IPS DF 6.9 (cell line): ENCODE data around the gene METTL24.
"Not testable (repeated sequence)": the region's sequence is repeated elsewhere in the genome, so short reads cannot be mapped to it uniquely, and the experiment has no call there.

ENCODE experiments used
- DNase-seq: peaks from one replicate; pipeline ENCODE4 v3.0.0-alpha.2; 2013; ENCODE audit warnings: low read depth, low spot score
- H3K27ac ChIP-seq: one replicate; pipeline ENCODE4 v1.5.1; 2013; ENCODE audit warnings: low read length, control low read depth
- H3K27me3 ChIP-seq: 2 replicates; pipeline ENCODE4 v1.6.1; 2013; ENCODE audit warnings: mild to moderate bottlenecking, low read length; ENCODE audit not compliant: control insufficient read depth, insufficient read depth
- H3K36me3 ChIP-seq: 2 replicates; pipeline ENCODE4 v1.6.1; 2013; ENCODE audit warnings: low read length; ENCODE audit not compliant: control insufficient read depth, insufficient read depth
- H3K4me1 ChIP-seq: 2 replicates; pipeline ENCODE4 v1.6.1; 2013; ENCODE audit warnings: low read length; ENCODE audit not compliant: control insufficient read depth, insufficient read depth
- H3K4me3 ChIP-seq: 2 replicates; pipeline ENCODE4 v1.5.1; 2013; ENCODE audit warnings: mild to moderate bottlenecking, low read length
- H3K9me3 ChIP-seq: 2 replicates; pipeline ENCODE4 v1.6.1; 2013; ENCODE audit warnings: low read length, inconsistent platforms; ENCODE audit not compliant: control insufficient read depth, insufficient read depth
- WGBS: extraction: QIAGEN DNeasy Blood & Tissue Kit; methylation state at CpG from one replicate; pipeline ENCODE4 v1.1.7; 2013; ENCODE audit warnings: mixed read lengths, missing lambda C conversion rate; ENCODE audit not compliant: insufficient read length, insufficient coverage; 5-methylcytosine and 5-hydroxymethylcytosine counted together

METTL24 gene

DNA sequence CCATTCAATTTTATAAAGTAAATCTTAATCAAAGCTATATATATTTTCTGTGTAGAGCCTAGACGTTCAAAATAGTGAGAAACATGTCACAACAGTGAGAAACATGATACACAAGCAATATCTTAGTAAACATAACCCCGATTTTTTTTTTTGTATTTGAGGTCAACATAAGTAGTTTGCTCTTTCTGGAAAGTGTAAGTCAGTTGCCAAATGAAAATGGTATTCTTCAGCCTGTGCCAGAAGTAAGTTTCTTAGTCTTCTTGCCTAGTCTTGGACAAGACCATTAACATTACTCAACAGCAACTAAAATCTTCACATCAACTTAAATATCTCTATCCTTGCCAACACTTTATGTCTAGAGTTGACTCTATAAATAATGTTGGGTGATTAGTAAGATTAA is 59.7 kb downstream of the METTL24 start:
- H3K27ac ChIP-seq = no peak overlapping the region
- H3K4me3 ChIP-seq = no peak overlapping the region
- no peaks in the 10 kb centered on the region for H3K27me3 ChIP-seq
- no peak for DNase-seq
- H3K4me1 ChIP-seq = no peaks in the 10 kb centered on the region
- no CpG with 5 or more reads among the region's 2 CpGs for WGBS
- H3K9me3 ChIP-seq = no peaks in the 10 kb centered on the region
- H3K36me3 ChIP-seq = no peaks in the 10 kb centered on the region

DNA sequence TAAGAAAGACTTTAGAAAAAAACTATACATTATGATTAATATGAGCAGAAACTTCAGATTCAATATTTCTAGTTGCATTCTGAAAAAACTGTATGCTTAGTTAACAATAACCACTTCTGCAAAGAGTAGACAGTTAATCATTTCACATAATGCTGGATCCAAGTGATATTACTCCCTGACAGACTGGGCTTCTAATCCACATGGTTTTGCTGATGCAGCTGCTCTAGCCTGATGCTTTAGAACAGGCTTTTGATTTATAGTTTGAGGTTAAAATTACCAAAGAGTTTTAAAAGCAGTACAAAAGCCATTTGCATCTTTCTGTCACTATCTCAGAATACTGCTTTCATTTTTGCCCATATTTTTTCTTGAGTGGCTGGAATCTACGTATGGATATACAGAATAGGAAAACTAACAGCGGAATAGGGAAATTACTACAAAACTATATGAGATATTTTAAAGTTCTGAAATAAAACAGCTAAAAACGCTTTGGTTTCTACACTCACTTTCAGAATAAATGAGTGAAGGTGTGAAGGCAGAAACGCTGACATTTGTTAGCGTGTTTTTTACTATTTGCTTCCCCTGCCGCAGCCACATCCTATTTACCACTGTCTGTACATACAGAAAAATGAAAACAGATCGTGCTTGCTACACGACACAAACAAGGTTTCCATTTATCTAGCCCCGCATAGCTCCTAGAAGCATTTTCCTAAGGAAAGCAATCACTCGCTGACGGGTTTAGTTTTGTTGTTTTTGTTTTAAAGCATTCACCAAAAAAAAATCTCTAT is 61.7 kb downstream of the METTL24 start:
- H3K27me3 ChIP-seq = no peaks in the 10 kb centered on the region
- H3K9me3 ChIP-seq = no peaks in the 10 kb centered on the region
- WGBS = no CpG with 5 or more reads among the region's 11 CpGs
- DNase-seq = no peak
- no peaks in the 10 kb centered on the region for H3K36me3 ChIP-seq
- no peaks in the 10 kb centered on the region for H3K4me1 ChIP-seq
- no peak overlapping the region for H3K27ac ChIP-seq
- no peak overlapping the region for H3K4me3 ChIP-seq

DNA sequence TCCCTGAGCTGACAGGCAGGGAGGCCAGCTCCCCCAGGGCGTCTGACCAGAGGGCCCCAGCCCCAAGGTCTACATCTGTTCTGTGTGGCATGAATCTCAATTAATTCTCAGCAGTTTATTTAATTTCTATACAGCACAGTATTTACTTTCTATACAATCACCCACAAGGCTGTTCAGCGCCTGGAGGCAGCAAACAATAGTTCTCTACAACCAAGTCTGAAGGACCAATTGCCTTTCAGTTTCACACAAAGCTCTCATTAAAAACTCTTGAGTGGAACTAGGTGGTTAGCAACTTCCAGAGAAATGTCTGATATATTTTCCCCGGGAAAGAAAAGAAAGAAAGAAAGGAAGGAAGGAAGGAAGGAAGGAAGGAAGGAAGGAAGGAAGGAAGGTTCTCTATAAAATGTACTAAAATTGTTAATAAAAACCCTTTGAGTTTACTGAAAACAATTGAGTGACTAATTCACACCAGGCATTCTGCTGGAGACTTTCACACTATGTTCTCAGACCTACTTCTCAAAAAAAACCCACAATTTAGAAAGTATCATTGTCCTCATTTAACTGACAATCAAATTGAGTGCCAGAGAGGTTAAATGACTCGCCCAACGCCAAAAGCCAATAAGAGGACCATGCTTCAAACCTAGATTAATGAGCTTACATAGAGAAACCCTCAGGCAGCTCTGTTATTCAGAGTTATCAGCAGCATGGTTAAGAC is 62.5 kb downstream of the METTL24 start:
- WGBS = no CpG with 5 or more reads among the region's 5 CpGs

DNA sequence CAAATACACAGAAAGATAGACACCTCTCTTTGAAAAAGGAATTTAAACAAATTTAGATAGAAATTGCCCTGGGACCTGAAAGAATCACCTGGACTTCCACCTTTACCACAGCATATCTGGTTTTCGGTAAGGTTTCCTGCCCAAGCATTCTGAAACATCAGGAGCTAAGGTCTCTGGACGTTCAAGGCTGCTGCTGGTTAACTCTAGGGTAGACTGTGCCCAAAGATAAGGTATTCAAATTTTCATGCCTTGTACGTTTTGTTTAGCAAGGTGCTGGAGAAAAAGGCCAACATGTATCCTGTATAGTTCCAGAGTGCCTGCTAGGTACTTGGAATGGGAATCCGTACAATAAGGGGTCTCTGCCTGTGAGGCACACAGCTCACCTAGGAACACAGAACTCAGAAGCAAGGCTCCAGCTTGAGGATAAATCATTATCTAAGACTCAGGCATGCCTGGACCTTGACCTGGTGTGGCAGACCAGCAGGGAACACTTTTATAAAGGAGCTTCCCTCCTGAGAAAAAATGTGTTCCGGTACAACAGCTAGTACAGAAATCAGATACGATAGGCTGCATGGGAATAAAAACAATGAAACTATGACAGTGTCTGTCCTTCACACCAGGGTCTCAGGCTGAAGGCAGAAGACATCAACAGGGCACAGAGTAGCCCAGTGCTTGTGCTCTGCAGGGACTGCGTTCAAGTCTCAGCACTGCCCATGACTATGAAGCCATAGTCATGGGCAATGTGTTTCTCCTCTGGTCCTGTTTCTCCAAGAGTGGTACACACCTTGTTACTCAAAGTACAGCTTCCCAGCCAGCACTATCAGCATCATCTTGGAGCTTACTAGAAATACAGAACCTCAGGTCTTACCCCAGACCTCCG is 70.4 kb downstream of the METTL24 start:
- no peaks in the 10 kb centered on the region for H3K36me3 ChIP-seq
- H3K4me1 ChIP-seq = no peaks in the 10 kb centered on the region
- H3K27ac ChIP-seq = no peak overlapping the region
- H3K27me3 ChIP-seq = no peaks in the 10 kb centered on the region
- no peak for DNase-seq
- H3K4me3 ChIP-seq = no peak overlapping the region
- H3K9me3 ChIP-seq = no peaks in the 10 kb centered on the region
- WGBS = no CpG with 5 or more reads among the region's 8 CpGs

More for the DNA sequence above, 62.5 kb downstream of the METTL24 start:
- Histone ChIP-seq H3K27me3 (no peaks in the 10 kb centered on the region), H3K4me3 (no peak overlapping the region), H3K27ac (no peak overlapping the region), H3K4me1 (no peaks in the 10 kb centered on the region), H3K36me3 (no peaks in the 10 kb centered on the region), H3K9me3 (no peaks in the 10 kb centered on the region)
- no peak for DNase-seq

DNA sequence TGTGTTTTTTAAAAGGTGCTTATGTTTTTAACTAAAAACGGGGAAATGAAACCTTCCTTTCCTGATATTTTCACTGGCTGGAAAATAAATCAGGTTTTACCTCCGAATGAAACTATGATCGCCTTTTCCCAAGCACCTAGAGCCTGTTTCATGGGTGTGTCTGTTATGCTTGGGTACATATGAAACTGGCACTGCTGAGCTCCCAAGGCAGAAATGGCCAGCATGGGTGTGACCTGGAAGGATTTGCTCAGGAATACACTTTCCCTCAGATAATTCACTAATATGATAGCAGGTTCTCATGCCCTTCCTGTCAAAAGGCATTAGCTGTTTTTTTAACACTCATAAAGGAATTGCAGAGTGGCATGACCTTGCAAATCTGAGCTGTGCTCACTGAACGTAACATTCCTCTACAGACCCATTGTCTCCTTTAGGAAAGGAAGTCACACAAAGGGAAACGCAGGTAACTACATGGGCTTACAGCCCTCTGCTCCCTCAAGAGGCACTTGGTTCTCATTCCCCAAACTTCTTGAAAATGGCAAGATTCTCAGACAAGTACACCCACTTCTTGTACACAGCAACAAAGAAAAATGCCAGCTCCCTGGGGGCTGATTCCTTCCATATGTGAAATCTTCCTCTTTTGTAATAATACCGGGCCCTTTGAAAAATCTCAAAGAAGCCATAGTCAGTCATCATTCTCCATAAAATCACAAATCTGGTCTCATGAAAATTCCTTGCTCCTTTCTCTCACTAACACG is 72.7 kb downstream of the METTL24 start:
- H3K36me3 ChIP-seq = no peaks in the 10 kb centered on the region
- no peak overlapping the region for H3K27ac ChIP-seq
- H3K9me3 ChIP-seq = no peaks in the 10 kb centered on the region
- H3K27me3 ChIP-seq = no peaks in the 10 kb centered on the region
- DNase-seq = no peak
- H3K4me1 ChIP-seq = no peaks in the 10 kb centered on the region
- no peak overlapping the region for H3K4me3 ChIP-seq
- no CpG with 5 or more reads among the region's 7 CpGs for WGBS

DNA sequence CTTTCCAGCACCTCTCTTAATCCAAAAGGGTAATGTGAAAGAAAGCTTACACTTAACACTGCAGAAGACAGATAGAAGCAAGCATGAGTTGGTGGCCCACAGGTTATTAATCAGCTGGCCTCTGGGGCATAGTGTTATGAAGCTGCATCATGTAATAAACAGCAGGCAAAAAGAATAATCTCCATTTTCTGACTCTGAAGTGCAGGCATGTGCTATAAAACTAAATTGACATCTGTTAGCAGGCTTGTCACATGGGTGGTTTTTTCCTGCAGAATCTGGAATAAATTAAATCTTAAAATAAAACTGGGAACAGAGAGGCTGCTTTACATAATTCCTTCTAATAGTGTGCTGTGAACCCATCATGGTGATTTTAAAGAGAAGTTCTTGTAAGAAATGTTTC is 73.3 kb downstream of the METTL24 start:
- no peak overlapping the region for H3K27ac ChIP-seq
- no peaks in the 10 kb centered on the region for H3K27me3 ChIP-seq
- H3K36me3 ChIP-seq = no peaks in the 10 kb centered on the region
- H3K4me1 ChIP-seq = no peaks in the 10 kb centered on the region
- H3K9me3 ChIP-seq = no peaks in the 10 kb centered on the region
- DNase-seq = no peak
- no peak overlapping the region for H3K4me3 ChIP-seq

DNA sequence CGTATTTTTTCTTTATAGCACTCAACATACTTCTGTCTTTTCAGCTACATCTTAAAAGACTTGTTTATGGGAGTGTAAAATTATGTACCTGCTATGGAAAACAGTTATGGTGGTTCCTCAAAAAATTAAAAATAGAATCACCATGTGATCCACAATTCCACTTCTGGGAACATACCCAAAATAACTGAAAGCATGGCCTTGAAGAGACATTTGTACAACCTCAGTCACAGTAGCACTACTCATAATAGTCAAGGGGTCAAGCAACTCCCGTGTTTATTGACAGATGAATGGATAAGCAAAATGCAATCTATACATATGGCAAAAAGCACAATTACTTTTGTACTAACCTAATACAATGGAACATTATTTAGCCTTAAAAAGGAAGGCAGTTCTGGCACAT is 74.5 kb downstream of the METTL24 start:
- no peaks in the 10 kb centered on the region for H3K36me3 ChIP-seq
- no peaks in the 10 kb centered on the region for H3K4me1 ChIP-seq
- WGBS = no CpG with 5 or more reads among the region's 2 CpGs
- DNase-seq = no peak
- no peaks in the 10 kb centered on the region for H3K27me3 ChIP-seq
- H3K4me3 ChIP-seq = no peak overlapping the region
- no peaks in the 10 kb centered on the region for H3K9me3 ChIP-seq
- H3K27ac ChIP-seq = no peak overlapping the region

DNA sequence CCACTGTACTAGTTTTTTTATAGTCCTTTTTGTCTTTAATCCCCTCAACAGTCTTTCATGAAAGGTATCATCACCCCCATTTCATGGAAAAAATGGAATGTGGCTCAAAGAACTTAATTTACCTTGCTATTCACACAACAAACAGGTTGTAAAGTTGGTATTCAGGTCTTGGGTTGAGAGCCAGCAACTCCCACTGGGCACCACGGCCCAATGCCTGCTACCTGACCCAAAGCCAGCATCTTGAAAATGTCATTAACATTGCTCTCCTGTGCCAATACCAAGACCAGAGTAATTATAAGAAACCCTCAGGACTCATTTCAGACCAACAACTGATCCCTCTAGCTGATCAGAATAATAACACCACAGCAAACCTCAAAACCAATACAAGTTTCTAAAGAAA is 75.7 kb downstream of the METTL24 start:
- no peaks in the 10 kb centered on the region for H3K4me1 ChIP-seq
- WGBS = no CpG with 5 or more reads among the region's 1 CpG
- no peaks in the 10 kb centered on the region for H3K9me3 ChIP-seq
- no peaks in the 10 kb centered on the region for H3K27me3 ChIP-seq
- no peaks in the 10 kb centered on the region for H3K36me3 ChIP-seq
- H3K27ac ChIP-seq = no peak overlapping the region
- H3K4me3 ChIP-seq = no peak overlapping the region
- no peak for DNase-seq

DNA sequence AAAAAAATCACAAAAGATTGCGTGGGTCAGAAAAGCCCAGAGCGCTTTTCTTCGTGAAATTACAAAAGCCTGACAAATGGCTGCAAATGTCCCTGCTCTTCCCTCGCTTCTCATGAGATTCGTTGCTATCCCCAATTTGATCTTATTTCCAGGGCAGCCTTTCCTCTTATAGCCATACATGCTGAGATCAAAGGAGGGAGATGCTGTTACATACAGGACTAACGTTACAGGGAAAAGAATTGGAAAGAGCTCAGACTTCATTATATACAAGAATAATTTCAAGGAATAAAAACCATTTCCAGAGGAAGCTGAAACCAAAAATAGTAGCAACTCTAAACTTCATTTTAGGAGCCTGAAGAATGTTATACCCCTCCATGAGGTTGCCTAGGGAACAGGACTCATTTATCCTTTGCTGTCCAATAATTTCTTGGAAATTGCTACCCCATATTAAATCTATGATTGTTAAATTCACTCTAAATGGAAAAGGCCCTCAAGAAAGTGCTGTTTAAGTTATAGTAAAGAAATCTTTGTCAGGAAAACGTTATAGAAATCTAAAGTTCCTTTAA is 81.0 kb downstream of the METTL24 start:
- Histone ChIP-seq H3K9me3 (no peaks in the 10 kb centered on the region), H3K27me3 (no peaks in the 10 kb centered on the region), H3K27ac (no peak overlapping the region), H3K4me3 (no peak overlapping the region), H3K36me3 (no peaks in the 10 kb centered on the region), H3K4me1 (0 out of 2 replicates have a peak, but pooled peaks cover 2% of the 10 kb centered on the region)
- DNase-seq = no peak
- WGBS = no CpG with 5 or more reads among the region's 7 CpGs

DNA sequence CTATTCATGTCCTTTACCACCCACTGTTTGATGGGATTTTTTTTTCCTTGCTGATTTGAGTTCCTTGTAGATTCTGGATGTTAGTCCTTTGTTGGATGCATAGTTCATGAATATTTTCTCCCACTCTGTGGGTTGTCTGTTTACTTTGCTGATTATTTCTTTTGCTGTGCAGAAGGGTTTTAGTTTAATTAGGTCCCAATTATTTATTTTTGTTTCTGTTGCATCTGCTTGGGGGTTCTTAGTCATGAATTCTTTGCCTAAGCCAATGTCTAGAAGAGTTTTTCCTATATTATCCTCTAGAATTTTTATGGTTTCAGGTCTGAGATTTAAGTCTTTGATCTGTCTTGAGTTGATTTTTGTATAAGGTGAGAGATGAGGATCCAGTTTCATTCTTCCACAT is 85.4 kb downstream of the METTL24 start:
- not testable (repeated sequence) for H3K36me3 ChIP-seq, H3K27me3 ChIP-seq, H3K27ac ChIP-seq, H3K4me3 ChIP-seq, DNase-seq, H3K4me1 ChIP-seq, H3K9me3 ChIP-seq
